Lung (tissue), 12 donors: ENCODE results near the gene RNU11. TPM values are rescaled to one million over a fixed set of nuclear protein-coding genes. Genes with fewer than 3 reads are reported as not detected.
"Not testable (repeated sequence)": the region's sequence is repeated elsewhere in the genome, so short reads cannot be mapped to it uniquely, and the experiment has no call there.

Experiments used
- ATAC-seq: fragments of 200-7000 bp; cut with Tn5 transposase; one replicate; pipeline ENCODE4 v1.9.1; 2020; ENCODE audit warnings: moderate number of reproducible peaks; ENCODE audit not compliant: insufficient read depth, low FRiP score
- DNase-seq, 3 donors: peaks; one replicate each; pipeline ENCODE4 v3.0.0-alpha.2; 2013 to 2017
- H3K27ac ChIP-seq, 2 donors: one replicate each; pipeline ENCODE4 v1.5.1; 2013; ENCODE audit warnings: mild to moderate bottlenecking in 2 of 2, moderate library complexity in 2 of 2, control low read depth in 1 of 2, inconsistent platforms in 1 of 2, low read depth in 1 of 2, low read length in 1 of 2
- H3K27me3 ChIP-seq, 3 donors: one replicate each; pipeline ENCODE4 v1.5.1; 2013; ENCODE audit warnings: low read length in 2 of 3; ENCODE audit not compliant: control insufficient read depth in 3 of 3, insufficient read depth in 3 of 3
- H3K36me3 ChIP-seq, 4 donors: one replicate each; pipeline ENCODE4 v1.5.1; 2013; ENCODE audit warnings: low read length in 4 of 4, mild to moderate bottlenecking in 1 of 4, moderate library complexity in 1 of 4; ENCODE audit not compliant: control insufficient read depth in 4 of 4, insufficient read depth in 4 of 4
- H3K4me1 ChIP-seq, 5 donors: one replicate each; pipeline ENCODE4 v1.5.1; 2013; ENCODE audit warnings: low read length in 5 of 5, mild to moderate bottlenecking in 2 of 5, moderate library complexity in 1 of 5; ENCODE audit not compliant: control insufficient read depth in 5 of 5, insufficient read depth in 5 of 5
- H3K4me3 ChIP-seq: one replicate; pipeline ENCODE4 v1.5.1; 2013; ENCODE audit warnings: mild to moderate bottlenecking, control low read depth, moderate library complexity
- H3K9ac ChIP-seq, 2 donors: one replicate each; pipeline ENCODE4 v1.5.1; 2013; ENCODE audit warnings: low read length in 2 of 2, control low read depth in 1 of 2; ENCODE audit not compliant: insufficient read depth in 1 of 2
- H3K9me3 ChIP-seq, 4 donors: one replicate each; pipeline ENCODE4 v1.5.1; 2013; ENCODE audit warnings: low read length in 3 of 4, mild to moderate bottlenecking in 1 of 4, moderate library complexity in 1 of 4; ENCODE audit not compliant: control insufficient read depth in 4 of 4, insufficient read depth in 3 of 4
- CTCF ChIP-seq: IDR thresholded peaks from 2 replicates; pipeline ENCODE4 v1.5.1; 2012; ENCODE audit warnings: mild to moderate bottlenecking; ENCODE audit errors: control extremely low read depth, extremely low read depth
- WGBS, 2 donors: extraction: QIAGEN DNeasy Blood & Tissue Kit; methylation state at CpG; one replicate each; pipeline ENCODE4 v1.1.7; 2013; 5-methylcytosine and 5-hydroxymethylcytosine counted together
- polyA plus RNA-seq, 2 donors: library from polyadenylated mRNA; stranded (reverse); fragments of 200-250 nt; gene quantifications; one replicate each; pipeline ENCODE4 v1.2.1, GENCODE V29; 2013
- total RNA-seq, 2 donors: library from RNA; depleted of rRNA in 1 of 2; stranded (reverse); fragments of >200 nt in 1 of 2; gene quantifications; one replicate each; pipeline ENCODE4 v1.2.1, GENCODE V29; 2014 to 2021
- donor health status: control.
- donor health status: control.
- donor health status: Bipolar disorder and iron deficiency.
- donor health status: healthy.
- donor health status: DM: yes; HTN: yes; CAD: no.

Gene RNU11
- total and polyA plus RNA-seq, 4 donors, result not detected

- ATAC-seq (peak; percentile 33), DNase-seq (no peak)
- Histone ChIP-seq H3K36me3 (peaks cover 0 to 2% (median 0%) of the 10 kb centered on the region in 4 donors), H3K4me3 (peak overlapping the region; percentile 87), H3K9me3 (no peaks in the 10 kb centered on the region), H3K27ac (peak overlapping the region; percentile 86 to 97), H3K9ac (peak overlapping the region; percentile 84 to 93), H3K4me1 (peaks cover 0 to 24% (median 5%) of the 10 kb centered on the region in 5 donors), H3K27me3 (no peaks in the 10 kb centered on the region)
- WGBS, 2 donors, result 1% methylated on average over 26 of the region's 26 CpGs
- TF ChIP-seq CTCF, result no peak
Measured at GRCh38 chr1:28642056-28642846, 6.1 kb upstream of the RNU11 start.

- Histone ChIP-seq H3K4me1 (peaks cover 3 to 30% (median 5%) of the 10 kb centered on the region in 5 donors), H3K27ac (peak within 1 kb of the TSS; percentile 93 to 98), H3K9me3 (no peaks in the 10 kb centered on the region), H3K9ac (peak within 1 kb of the TSS; percentile 84 to 97), H3K27me3 (no peaks in the 10 kb centered on the region), H3K4me3 (peak within 1 kb of the TSS; percentile 87), H3K36me3 (peaks cover 0 to 2% (median 0%) of the 10 kb centered on the region in 4 donors)
- WGBS, 2 donors, result 0 to 1% methylated on average over 49 of the region's 49 CpGs
- peak; percentile 95 for ATAC-seq
- peak; percentile 97 to 98 (median 97) for DNase-seq
- peak; percentile 58 for TF ChIP-seq CTCF
Measured at GRCh38 chr1:28642847-28643635, 5.4 kb upstream of the RNU11 start, which contains the start of gene TAF12. TAF12 (minus strand) TSS chr1:28643067; CDS start chr1:28622081, 20,986 bp downstream.

DNA sequence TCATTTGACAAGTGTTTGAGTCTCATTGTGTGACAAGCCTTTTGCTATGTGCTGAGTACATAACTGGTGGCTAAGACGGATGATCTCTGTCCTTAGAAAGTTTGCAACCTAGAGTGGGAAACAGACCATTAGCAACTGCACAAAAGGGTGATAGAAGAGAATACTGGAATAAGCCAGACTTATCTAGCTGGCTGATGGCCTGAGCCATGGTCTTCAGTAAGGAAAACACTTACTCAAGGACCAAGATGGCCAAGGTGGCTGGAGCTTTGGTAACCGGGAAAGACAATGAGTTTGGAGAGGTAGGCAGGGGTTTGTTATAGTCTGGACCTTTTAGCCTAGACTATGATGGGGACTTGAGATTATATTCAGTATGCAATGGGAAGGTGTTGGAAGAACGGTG is 3.9 kb upstream of the RNU11 start:
- Histone ChIP-seq H3K36me3 (peaks cover 0 to 2% (median 0%) of the 10 kb centered on the region in 4 donors), H3K4me3 (no peak overlapping the region), H3K9me3 (no peaks in the 10 kb centered on the region), H3K27ac (no peak overlapping the region), H3K4me1 (peaks cover 3 to 36% (median 5%) of the 10 kb centered on the region in 5 donors), H3K9ac (no peak overlapping the region), H3K27me3 (no peaks in the 10 kb centered on the region)
- 77 to 95% methylated on average over 3 of the region's 3 CpGs for WGBS, 2 donors
- ATAC-seq (no peak), DNase-seq (peak in 1 of 3 donors; percentile 12)
- TF ChIP-seq CTCF, result no peak

GRCh38 chr1:28645406-28645805 is 3.0 kb upstream of the RNU11 start:
- not testable (repeated sequence) for H3K27me3 ChIP-seq, ATAC-seq, H3K9me3 ChIP-seq, H3K4me3 ChIP-seq, H3K9ac ChIP-seq, DNase-seq, H3K27ac ChIP-seq, H3K36me3 ChIP-seq
- 96% methylated on average over 11 of the region's 11 CpGs for WGBS, 2 donors
- H3K4me1 ChIP-seq, result peaks cover 3 to 36% (median 5%) of the 10 kb centered on the region in 5 donors
